ENCODE results near the gene EEFSEC.

EEFSEC gene

DNA sequence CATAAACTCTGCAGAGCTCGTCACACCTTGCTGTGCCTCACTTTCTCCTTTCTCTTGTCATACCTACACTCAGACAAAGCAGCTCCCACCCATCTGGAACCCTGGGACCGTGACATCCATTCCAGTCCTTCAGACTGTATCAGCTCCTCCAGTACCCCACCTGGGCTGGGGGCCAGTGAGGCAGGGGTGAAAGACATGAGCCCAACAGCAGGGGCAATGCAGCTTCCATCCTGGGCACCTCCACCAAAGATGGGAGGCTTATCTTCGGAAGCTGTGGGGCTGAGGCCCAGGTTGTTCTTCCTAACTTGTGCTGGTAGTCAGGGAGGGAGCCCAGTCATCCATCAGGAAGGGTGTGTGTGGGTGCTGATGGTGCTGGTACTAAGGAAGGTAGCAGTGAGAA lies 109.2 kb downstream of the EEFSEC start:
- no peak overlapping the region for H3K4me3 ChIP-seq (ENCODE audit: low read depth, low read length)
- no peak overlapping the region for H2AFZ ChIP-seq (ENCODE audit: low read length, unreplicated experiment)
- peaks cover 18% of the 10 kb centered on the region; the same call in 1 of the 2 replicates for H3K36me3 ChIP-seq (ENCODE audit: insufficient read depth, low read length)
- H3K4me1 ChIP-seq (ENCODE audit: control insufficient read depth, insufficient read depth, low read length, unreplicated experiment), result peaks cover 6% of the 10 kb centered on the region
- H3K79me2 ChIP-seq (ENCODE audit: control insufficient read depth, insufficient read depth, low read length, unreplicated experiment), result no peaks in the 10 kb centered on the region
- H3K27me3 ChIP-seq (ENCODE audit: insufficient read depth, low read length), result no peaks in the 10 kb centered on the region
- no peak overlapping the region for H3K27ac ChIP-seq (ENCODE audit: low read depth, low read length)

DNA sequence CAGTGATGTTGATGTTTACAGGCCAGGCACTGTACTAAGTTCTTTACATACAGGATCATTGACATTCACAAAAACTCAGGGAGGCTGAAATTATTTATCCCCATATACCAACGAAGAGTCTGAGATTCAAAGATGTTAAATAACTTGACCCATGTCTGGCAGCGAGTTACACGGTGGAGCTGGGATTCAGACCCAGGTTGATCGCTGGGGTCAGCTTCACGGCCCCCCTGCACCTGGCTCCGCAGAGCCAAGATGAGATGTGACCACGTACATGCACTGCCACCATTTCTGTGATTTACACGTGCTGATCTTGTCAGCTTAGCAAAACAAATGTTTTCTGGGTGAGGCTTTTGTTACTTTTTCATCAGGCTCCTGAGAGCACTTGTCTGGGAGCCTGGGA lies 109.8 kb downstream of the EEFSEC start:
- no peaks in the 10 kb centered on the region for H3K27me3 ChIP-seq (ENCODE audit: insufficient read depth, low read length)
- H3K36me3 ChIP-seq (ENCODE audit: insufficient read depth, low read length), result peaks cover 18% of the 10 kb centered on the region; the same call in 1 of the 2 replicates
- H3K4me3 ChIP-seq (ENCODE audit: low read depth, low read length), result no peak overlapping the region
- peaks cover 6% of the 10 kb centered on the region for H3K4me1 ChIP-seq (ENCODE audit: control insufficient read depth, insufficient read depth, low read length, unreplicated experiment)
- H3K27ac ChIP-seq (ENCODE audit: low read depth, low read length), result no peak overlapping the region
- no peak overlapping the region for H2AFZ ChIP-seq (ENCODE audit: low read length, unreplicated experiment)
- no peaks in the 10 kb centered on the region for H3K79me2 ChIP-seq (ENCODE audit: control insufficient read depth, insufficient read depth, low read length, unreplicated experiment)

DNA sequence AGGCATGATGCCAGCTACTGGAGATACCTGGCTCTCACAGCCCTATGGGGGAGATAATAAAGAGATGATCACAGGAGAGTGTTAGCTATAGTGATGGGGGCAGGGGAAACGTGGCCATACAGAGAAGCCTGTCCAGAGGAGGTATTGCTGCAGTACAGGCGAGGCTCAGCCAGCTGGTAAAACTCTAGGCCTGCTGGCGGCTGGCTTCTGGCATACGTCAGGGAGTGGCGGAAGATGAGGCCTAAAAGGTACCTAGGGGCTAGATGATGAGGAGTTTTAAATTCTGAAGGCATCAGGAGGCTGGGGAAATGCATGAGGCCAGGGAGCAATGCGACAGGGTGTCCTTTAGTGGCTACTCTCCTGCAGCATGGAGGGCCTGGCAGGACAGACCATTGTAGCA lies 110.7 kb downstream of the EEFSEC start:
- H3K4me3 ChIP-seq (ENCODE audit: low read depth, low read length), result no peak overlapping the region
- no peak overlapping the region for H3K27ac ChIP-seq (ENCODE audit: low read depth, low read length)
- H3K4me1 ChIP-seq (ENCODE audit: control insufficient read depth, insufficient read depth, low read length, unreplicated experiment), result peaks cover 6% of the 10 kb centered on the region
- H3K36me3 ChIP-seq (ENCODE audit: insufficient read depth, low read length), result peaks cover 16% of the 10 kb centered on the region; the same call in 1 of the 2 replicates
- H3K79me2 ChIP-seq (ENCODE audit: control insufficient read depth, insufficient read depth, low read length, unreplicated experiment), result no peaks in the 10 kb centered on the region
- no peaks in the 10 kb centered on the region for H3K27me3 ChIP-seq (ENCODE audit: insufficient read depth, low read length)
- no peak overlapping the region for H2AFZ ChIP-seq (ENCODE audit: low read length, unreplicated experiment)

DNA sequence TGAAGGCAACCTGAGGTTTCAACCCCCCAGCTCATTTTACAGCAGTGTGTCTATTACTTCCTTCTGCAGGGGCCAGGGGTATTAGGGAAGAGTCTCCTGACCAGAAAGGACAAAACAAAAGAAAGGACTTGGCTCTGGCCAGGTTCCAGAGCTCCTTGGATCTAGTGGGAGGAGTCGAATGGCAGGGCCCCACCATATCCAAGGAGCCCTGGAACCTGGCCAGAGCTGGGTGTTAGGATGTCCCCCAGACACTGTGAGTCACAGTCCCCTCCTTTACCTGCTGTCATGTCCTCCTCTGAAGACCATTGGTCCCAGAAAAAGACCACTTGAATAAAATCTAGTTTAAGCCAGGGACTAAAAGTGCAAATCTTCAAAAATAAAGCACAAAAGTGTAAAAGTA lies 113.2 kb downstream of the EEFSEC start:
- H3K36me3 ChIP-seq (ENCODE audit: insufficient read depth, low read length), result no peaks in the 10 kb centered on the region
- no peak overlapping the region for H3K27ac ChIP-seq (ENCODE audit: low read depth, low read length)
- H3K4me3 ChIP-seq (ENCODE audit: low read depth, low read length), result no peak overlapping the region

DNA sequence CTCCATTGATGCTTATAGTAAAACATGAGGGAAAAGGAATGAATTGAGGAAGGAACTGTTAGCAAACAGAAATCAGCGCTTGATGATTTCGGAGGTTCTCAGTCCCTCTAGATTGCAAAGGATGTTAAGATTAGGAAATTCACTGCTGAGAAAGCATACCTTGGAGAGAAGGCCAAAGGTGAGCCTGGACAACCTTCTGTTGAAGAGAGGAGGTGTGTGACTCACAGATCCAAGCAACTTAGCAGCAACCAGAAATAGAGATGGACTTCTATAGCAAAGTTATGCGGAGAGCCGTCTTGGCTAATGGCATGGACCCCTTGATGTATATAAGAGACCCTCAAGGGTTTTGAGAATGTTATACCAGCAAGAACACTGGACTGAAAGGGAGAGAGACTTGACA lies 114.3 kb downstream of the EEFSEC start:
- Histone ChIP-seq H2AFZ (ENCODE audit: low read length, unreplicated experiment) (no peak overlapping the region), H3K4me3 (ENCODE audit: low read depth, low read length) (no peak overlapping the region), H3K27me3 (ENCODE audit: insufficient read depth, low read length) (no peaks in the 10 kb centered on the region), H3K36me3 (ENCODE audit: insufficient read depth, low read length) (no peaks in the 10 kb centered on the region), H3K27ac (ENCODE audit: low read depth, low read length) (no peak overlapping the region), H3K4me1 (ENCODE audit: control insufficient read depth, insufficient read depth, low read length, unreplicated experiment) (peaks cover 6% of the 10 kb centered on the region), H3K79me2 (ENCODE audit: control insufficient read depth, insufficient read depth, low read length, unreplicated experiment) (no peaks in the 10 kb centered on the region)

More for the DNA sequence above, 113.2 kb downstream of the EEFSEC start:
- Histone ChIP-seq H3K4me1 (ENCODE audit: control insufficient read depth, insufficient read depth, low read length, unreplicated experiment) (peaks cover 6% of the 10 kb centered on the region), H3K79me2 (ENCODE audit: control insufficient read depth, insufficient read depth, low read length, unreplicated experiment) (no peaks in the 10 kb centered on the region), H2AFZ (ENCODE audit: low read length, unreplicated experiment) (no peak overlapping the region), H3K27me3 (ENCODE audit: insufficient read depth, low read length) (no peaks in the 10 kb centered on the region)

DNA sequence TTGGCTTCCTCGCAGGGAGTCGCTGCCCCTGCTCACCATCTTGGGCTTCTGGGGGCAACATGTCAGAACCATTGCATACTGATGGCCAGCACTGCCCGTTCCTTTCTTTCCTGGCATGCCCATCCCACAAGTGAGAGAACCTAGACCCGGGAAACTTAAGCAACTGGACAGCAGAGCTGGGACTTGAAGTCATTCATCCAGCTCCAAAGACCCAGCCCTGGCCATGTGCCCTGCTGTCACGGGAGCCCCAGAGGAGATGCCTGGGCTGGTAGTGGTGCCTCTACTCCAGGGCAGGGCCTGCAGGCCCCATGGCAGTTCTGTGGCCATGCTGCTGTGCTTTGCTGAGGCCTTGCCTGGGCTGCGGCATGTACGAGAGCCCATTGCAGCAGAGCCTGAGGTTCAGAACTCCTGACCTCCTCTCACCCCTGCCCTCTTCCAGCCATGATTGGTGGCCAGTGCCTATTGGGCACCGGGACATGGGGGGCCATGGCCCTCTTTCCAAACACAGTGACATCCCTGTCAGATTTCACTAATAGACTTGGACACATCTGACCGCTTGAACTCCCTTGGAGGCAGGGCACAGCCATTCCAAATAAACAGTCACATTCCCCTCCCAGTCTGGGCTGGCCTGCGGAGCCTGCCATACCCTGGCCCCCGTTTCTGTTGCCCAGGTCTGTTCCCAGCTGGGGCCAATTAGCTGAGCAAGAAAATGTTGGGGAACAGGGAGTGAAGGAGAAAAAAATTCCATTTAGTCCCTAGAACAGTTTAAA lies 115.9 kb downstream of the EEFSEC start:
- Histone ChIP-seq H3K79me2 (ENCODE audit: control insufficient read depth, insufficient read depth, low read length, unreplicated experiment) (no peaks in the 10 kb centered on the region), H2AFZ (ENCODE audit: low read length, unreplicated experiment) (no peak overlapping the region), H3K4me3 (ENCODE audit: low read depth, low read length) (no peak overlapping the region), H3K36me3 (ENCODE audit: insufficient read depth, low read length) (no peaks in the 10 kb centered on the region), H3K27me3 (ENCODE audit: insufficient read depth, low read length) (no peaks in the 10 kb centered on the region), H3K27ac (ENCODE audit: low read depth, low read length) (no peak overlapping the region), H3K4me1 (ENCODE audit: control insufficient read depth, insufficient read depth, low read length, unreplicated experiment) (peaks cover 6% of the 10 kb centered on the region)

DNA sequence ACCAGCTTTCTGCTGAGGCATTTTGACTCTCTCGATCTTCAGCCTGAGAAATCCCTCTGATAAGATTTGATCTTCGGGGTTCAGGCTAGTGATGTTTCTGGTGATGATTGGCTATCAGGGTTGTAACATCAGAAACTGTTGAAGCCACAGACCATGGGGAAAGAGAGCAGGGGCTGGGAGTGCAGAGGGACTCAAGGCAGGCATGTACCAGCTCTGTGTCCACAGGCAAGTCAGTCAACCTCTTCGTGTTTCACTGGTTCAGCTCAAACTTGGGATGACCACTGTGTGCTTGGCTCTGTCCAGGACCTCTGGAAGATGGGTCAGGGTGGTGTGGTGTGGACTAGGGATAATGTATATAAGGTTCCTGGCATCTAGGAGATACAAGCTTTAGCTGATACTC lies 116.5 kb downstream of the EEFSEC start:
- Histone ChIP-seq H3K4me1 (ENCODE audit: control insufficient read depth, insufficient read depth, low read length, unreplicated experiment) (peaks cover 12% of the 10 kb centered on the region), H2AFZ (ENCODE audit: low read length, unreplicated experiment) (no peak overlapping the region), H3K36me3 (ENCODE audit: insufficient read depth, low read length) (no peaks in the 10 kb centered on the region), H3K27ac (ENCODE audit: low read depth, low read length) (no peak overlapping the region), H3K27me3 (ENCODE audit: insufficient read depth, low read length) (no peaks in the 10 kb centered on the region), H3K4me3 (ENCODE audit: low read depth, low read length) (no peak overlapping the region), H3K79me2 (ENCODE audit: control insufficient read depth, insufficient read depth, low read length, unreplicated experiment) (no peaks in the 10 kb centered on the region)

DNA sequence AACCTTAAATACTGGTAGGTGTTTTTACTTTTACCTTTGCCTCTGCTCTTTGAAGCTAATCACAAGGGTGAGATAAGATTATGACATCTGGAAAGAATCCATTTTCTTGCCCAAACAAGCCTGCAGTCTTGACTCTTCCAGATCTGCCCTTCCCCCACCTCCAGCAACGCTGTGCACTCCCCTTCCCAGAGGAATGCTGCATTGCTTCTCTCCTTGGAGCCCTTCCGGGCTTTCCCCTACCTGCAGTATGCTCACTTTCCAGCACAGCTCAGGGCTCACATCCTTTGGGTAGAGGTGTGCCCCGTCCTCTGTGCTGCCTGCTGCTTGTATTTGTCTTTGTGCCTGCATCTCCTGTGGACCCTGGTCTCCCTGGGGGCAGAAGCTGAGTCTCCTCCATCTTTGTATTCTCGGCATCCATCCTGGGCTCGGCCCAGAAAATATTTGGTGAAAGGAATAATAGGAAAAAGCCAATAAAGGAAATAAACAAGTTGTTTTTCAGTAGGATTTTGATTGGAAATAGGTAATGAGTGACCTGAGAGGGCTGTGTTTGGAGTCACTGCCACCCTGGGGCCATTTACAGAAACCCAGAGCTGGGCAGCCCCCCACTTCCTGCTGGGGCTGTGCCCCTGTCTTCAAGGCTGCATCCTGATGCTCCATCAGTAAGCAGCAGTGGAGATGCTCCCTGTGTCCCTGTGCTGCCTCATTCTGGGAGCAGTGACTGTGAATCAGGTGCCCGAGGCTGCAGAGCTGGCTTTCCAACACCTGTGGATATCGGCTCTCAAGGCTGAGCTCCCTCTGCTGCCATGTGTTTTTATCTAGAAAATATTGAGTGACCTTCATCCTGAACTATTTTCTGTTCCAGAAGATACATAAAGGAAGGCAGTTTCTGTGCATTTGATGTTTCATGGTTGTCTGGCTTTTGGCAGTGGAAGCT lies 117.5 kb downstream of the EEFSEC start:
- no peak overlapping the region for H3K4me3 ChIP-seq (ENCODE audit: low read depth, low read length)
- H3K4me1 ChIP-seq (ENCODE audit: control insufficient read depth, insufficient read depth, low read length, unreplicated experiment), result peaks cover 22% of the 10 kb centered on the region
- H3K36me3 ChIP-seq (ENCODE audit: insufficient read depth, low read length), result no peaks in the 10 kb centered on the region
- no peaks in the 10 kb centered on the region for H3K27me3 ChIP-seq (ENCODE audit: insufficient read depth, low read length)
- no peak overlapping the region for H2AFZ ChIP-seq (ENCODE audit: low read length, unreplicated experiment)
- no peaks in the 10 kb centered on the region for H3K79me2 ChIP-seq (ENCODE audit: control insufficient read depth, insufficient read depth, low read length, unreplicated experiment)
- H3K27ac ChIP-seq (ENCODE audit: low read depth, low read length), result no peak overlapping the region

DNA sequence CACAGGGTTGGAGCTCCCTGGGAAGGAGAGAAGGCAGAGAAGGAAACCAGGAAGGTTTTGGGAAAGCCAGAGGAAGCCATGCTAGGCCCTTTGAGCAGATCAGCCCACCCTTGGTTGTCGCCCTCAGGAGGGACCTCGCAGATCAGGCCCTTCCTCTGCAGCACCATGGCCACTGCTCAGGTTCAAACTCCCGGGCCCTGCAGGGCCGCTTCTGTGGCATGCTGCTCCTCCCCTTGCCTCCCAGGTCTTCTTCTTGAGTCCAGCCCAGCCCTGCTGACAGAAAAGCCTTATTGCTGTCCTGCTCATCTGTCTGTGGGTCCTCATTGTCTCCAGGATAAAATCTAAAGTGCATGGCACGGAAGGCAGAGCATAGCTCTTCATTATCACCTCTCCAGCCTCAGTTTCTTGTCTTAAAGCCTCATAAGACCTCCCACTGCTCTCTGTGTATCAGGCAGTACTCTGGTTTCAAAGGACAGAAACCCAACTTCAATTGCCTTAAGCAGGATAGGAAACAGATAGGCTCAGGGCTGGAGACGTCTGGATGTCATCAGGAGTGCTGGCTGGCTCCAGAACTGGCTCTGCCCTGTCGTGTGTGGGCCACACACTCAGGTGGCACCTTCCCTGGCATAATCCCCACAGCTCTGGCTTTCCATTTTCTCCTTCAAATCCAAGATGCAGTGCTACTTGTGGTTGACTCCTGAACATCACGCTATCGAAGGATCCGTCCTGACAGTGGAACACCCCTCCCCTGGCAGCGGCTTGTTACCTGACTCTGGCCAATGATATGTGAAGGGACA lies 118.5 kb downstream of the EEFSEC start:
- Histone ChIP-seq H3K27me3 (ENCODE audit: insufficient read depth, low read length) (no peaks in the 10 kb centered on the region), H3K27ac (ENCODE audit: low read depth, low read length) (no peak overlapping the region), H3K4me1 (ENCODE audit: control insufficient read depth, insufficient read depth, low read length, unreplicated experiment) (peaks cover 16% of the 10 kb centered on the region), H3K4me3 (ENCODE audit: low read depth, low read length) (no peak overlapping the region), H3K36me3 (ENCODE audit: insufficient read depth, low read length) (no peaks in the 10 kb centered on the region), H3K79me2 (ENCODE audit: control insufficient read depth, insufficient read depth, low read length, unreplicated experiment) (no peaks in the 10 kb centered on the region), H2AFZ (ENCODE audit: low read length, unreplicated experiment) (no peak overlapping the region)

DNA sequence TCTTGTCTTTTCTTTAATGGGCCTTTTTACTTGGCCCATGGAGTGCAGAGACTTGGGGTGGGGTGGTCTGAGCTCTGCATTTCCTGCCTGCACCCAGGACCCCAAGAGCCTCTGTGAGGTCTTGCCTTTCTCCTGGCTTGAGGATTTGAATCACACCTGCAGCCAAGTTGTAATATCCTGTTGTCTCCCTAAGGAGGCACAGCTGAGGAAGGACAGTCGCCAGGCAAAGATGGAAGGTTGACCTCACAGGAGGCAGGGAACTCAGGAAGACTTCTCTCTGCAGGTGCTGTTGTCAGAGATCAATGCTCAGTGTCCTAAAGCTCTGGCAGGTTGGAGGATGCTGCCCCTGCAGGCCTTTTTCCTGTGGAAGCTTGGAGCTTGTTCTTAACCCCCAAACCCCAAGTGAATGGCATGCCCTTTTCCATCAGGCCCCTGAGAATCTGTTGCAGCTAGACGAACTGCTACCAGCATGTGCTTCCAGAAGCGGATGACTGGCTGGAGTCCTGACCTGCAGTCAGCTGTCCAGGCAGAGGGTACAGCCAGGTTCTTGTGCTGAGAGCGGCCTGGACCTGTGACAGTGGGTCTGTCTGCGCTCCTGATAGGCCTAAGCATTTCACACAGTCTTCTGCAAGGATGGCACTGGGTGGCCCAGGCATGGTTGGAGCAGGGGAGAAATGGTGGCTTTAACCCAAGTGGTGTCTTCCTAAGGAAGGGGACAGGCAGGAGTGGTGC lies 120.0 kb downstream of the EEFSEC start:
- no peak overlapping the region for H3K4me3 ChIP-seq (ENCODE audit: low read depth, low read length)
- H3K36me3 ChIP-seq (ENCODE audit: insufficient read depth, low read length), result no peaks in the 10 kb centered on the region
- H3K4me1 ChIP-seq (ENCODE audit: control insufficient read depth, insufficient read depth, low read length, unreplicated experiment), result peaks cover 16% of the 10 kb centered on the region
- H3K27me3 ChIP-seq (ENCODE audit: insufficient read depth, low read length), result no peaks in the 10 kb centered on the region
- no peak overlapping the region for H2AFZ ChIP-seq (ENCODE audit: low read length, unreplicated experiment)
- no peaks in the 10 kb centered on the region for H3K79me2 ChIP-seq (ENCODE audit: control insufficient read depth, insufficient read depth, low read length, unreplicated experiment)
- H3K27ac ChIP-seq (ENCODE audit: low read depth, low read length), result no peak overlapping the region

Data from ACC112 (cell line).